Measurements from ENCODE around the gene MALRD1. TPM values are rescaled to one million over a fixed set of nuclear protein-coding genes. Genes with fewer than 3 reads are reported as not detected.

Gene MALRD1
- total RNA-seq, 1 experiment from 2014 or later, result 0.50 TPM

- TF ChIP-seq ZNF532 (CRISPR knock-in tag; IDR thresholded peaks at IDR 0.05; ENCODE audit: borderline replicate concordance) (no peak), STAT6 (CRISPR knock-in tag; conservative IDR thresholded peaks at IDR 0.05; ENCODE audit: low read depth) (no peak), TEAD1 (CRISPR knock-in tag; IDR thresholded peaks at IDR 0.05) (no peak)
Observed at GRCh38 chr10:19451937-19452336, 403.3 kb downstream of the MALRD1 start (continued).

GRCh38 chr10:19453967-19454366, 405.4 kb downstream of the MALRD1 start:
- ChIA-PET POLR2A (interaction anchor here (1.2 kb wide), 1 partner anchor 9 kb away, joined by 3 read pairs; no protein-coding TSS in a partner anchor), CTCF (interaction anchor here (1.0 kb wide), 1 partner anchor 41 kb away, joined by 3 read pairs; no protein-coding TSS in a partner anchor)
- no peaks in the 10 kb centered on the region for H3K27me3 Mint-ChIP-seq (ENCODE audit: low read depth)
- H3K4me1 Mint-ChIP-seq, result no peaks in the 10 kb centered on the region
- H3K27ac Mint-ChIP-seq, result no peak overlapping the region
- no peaks in the 10 kb centered on the region for H3K36me3 Mint-ChIP-seq
- no peak for TF ChIP-seq ZNF425 (CRISPR knock-in tag; conservative IDR thresholded peaks at IDR 0.05)
- TF ChIP-seq TEAD4 (CRISPR knock-in tag; IDR thresholded peaks at IDR 0.05), result no peak
- H3K9me3 Mint-ChIP-seq, result peaks cover 6% of the 10 kb centered on the region; the same call in 1 of the 2 replicates
- no peak overlapping the region for H3K4me3 Mint-ChIP-seq
- ATAC-seq, result no peak
- DNase-seq (ENCODE audit: low spot score), result no peak

GRCh38 chr10:19461588-19461987, 413.0 kb downstream of the MALRD1 start:
- CTCF ChIA-PET, result no interaction called here
- Mint-ChIP-seq H3K4me1 (no peaks in the 10 kb centered on the region), H3K36me3 (no peaks in the 10 kb centered on the region), H3K9me3 (no peaks in the 10 kb centered on the region), H3K27ac (no peak overlapping the region), H3K4me3 (no peak overlapping the region), H3K27me3 (ENCODE audit: low read depth) (no peaks in the 10 kb centered on the region)
- TF ChIP-seq MYBL2 (CRISPR knock-in tag; IDR thresholded peaks at IDR 0.05) (no peak), NR3C1 (CRISPR knock-in tag; conservative IDR thresholded peaks at IDR 0.05; ENCODE audit: low read depth) (no peak), NR1H2 (CRISPR knock-in tag; IDR thresholded peaks at IDR 0.05) (no peak), HMGA2 (CRISPR knock-in tag; IDR thresholded peaks at IDR 0.05) (no peak), GRHL2 (CRISPR knock-in tag; IDR thresholded peaks at IDR 0.05; ENCODE audit: insufficient replicate concordance, severe bottlenecking) (no peak), CTCF (IDR thresholded peaks at IDR 0.05) (no peak), CBFB (CRISPR knock-in tag; IDR thresholded peaks at IDR 0.05; ENCODE audit: low read depth) (no peak)
- ATAC-seq (no peak), DNase-seq (ENCODE audit: low spot score) (no peak)
- POLR2A ChIA-PET, result no interaction called here
